A673 (cell line): Measurements from ENCODE around the gene ZNF627.
"Not testable (repeated sequence)": the region's sequence is repeated elsewhere in the genome, so short reads cannot be mapped to it uniquely, and the experiment has no call there.

ENCODE experiments used
- CTCF ChIP-seq: fragments of 300-800, 200-600 bp; sonication (generic); conservative IDR thresholded peaks from 2 replicates; pipeline ENCODE4 v1.5.1; 2017; ENCODE audit warnings: low read depth, mild to moderate bottlenecking, antibody characterized with exemption, low read length, moderate library complexity, mixed read lengths
- EZH2 ChIP-seq: fragments of 200-600 bp; sonication (generic); IDR thresholded peaks from 2 replicates; pipeline ENCODE4 v1.6.1; 2017; ENCODE audit warnings: borderline replicate concordance, low read depth, mild to moderate bottlenecking, mixed read lengths, antibody characterized with exemption, low read length; ENCODE audit not compliant: poor library complexity, severe bottlenecking

- TF ChIP-seq CTCF, EZH2: not testable (repeated sequence)
Observed at GRCh38 chr19:11573354-11573753, 23.9 kb upstream of the ZNF627 start.
